Right lobe of liver (tissue), 6 donors: ENCODE data around the gene NME3. TPM values are rescaled to one million over a fixed set of nuclear protein-coding genes. Genes with fewer than 3 reads are reported as not detected.

ENCODE experiments used
- ATAC-seq, 4 donors: fragments of 200-7000 bp; cut with Tn5 transposase; one replicate each; pipeline ENCODE4 v1.9.1; 2020; ENCODE audit warnings: mild to moderate bottlenecking in 4 of 4, moderate library complexity in 4 of 4
- DNase-seq, 3 donors: peaks; one replicate each; pipeline ENCODE4 v3.0.0-alpha.2; 2020
- H3K27ac ChIP-seq, 3 donors: fragments of 200-600 bp; one replicate each; pipeline ENCODE4 v1.8.0; 2022
- H3K27me3 ChIP-seq, 2 donors: fragments of 200-600 bp; one replicate each; pipeline ENCODE4 v1.8.0; 2022
- H3K36me3 ChIP-seq, 4 donors: fragments of 200-600 bp; sonication (generic) in 1 of 4; one replicate each; pipeline versions ENCODE4 v1.5.1 to v1.8.0; 2017 to 2022; ENCODE audit warnings: control low read depth in 1 of 4
- H3K4me1 ChIP-seq, 4 donors: fragments of 200-600 bp; sonication (generic) in 1 of 4; one replicate each; pipeline versions ENCODE4 v1.5.1 to v1.8.0; 2017 to 2022; ENCODE audit warnings: control low read depth in 1 of 4
- H3K4me3 ChIP-seq, 3 donors: fragments of 200-600 bp; one replicate each; pipeline ENCODE4 v1.8.0; 2022
- H3K9me3 ChIP-seq, 4 donors: fragments of 200-600 bp; sonication (generic) in 1 of 4; one replicate each; pipeline versions ENCODE4 v1.5.1 to v1.8.0; 2017 to 2022; ENCODE audit warnings: control low read depth in 1 of 4
- CTCF ChIP-seq, 4 donors: fragments of 200-600 bp in 3 of 4; fragments of 450-650 bp in 1 of 4; IDR thresholded peaks; one replicate each; pipeline versions ENCODE4 v1.5.1 to v1.8.0; 2016 to 2022; ENCODE audit warnings: antibody characterized with exemption in 4 of 4, mild to moderate bottlenecking in 2 of 4
- POLR2A ChIP-seq: fragments of 450-650 bp; IDR thresholded peaks from one replicate; pipeline ENCODE4 v1.6.1; 2017; ENCODE audit warnings: antibody characterized with exemption, mild to moderate bottlenecking
- WGBS: methylation state at CpG from one replicate; pipeline ENCODE4 v1.1.6; 2018; ENCODE audit warnings: low coverage, low lambda C conversion rate; ENCODE audit not compliant: insufficient coverage; ENCODE audit errors: missing lambda C conversion rate; 5-methylcytosine and 5-hydroxymethylcytosine counted together
- intact Hi-C, 2 donors: fragments of 100-400 bp; cut with DNase I; formaldehyde crosslinking; loops; one replicate each; pipeline versions ENCODE4 v1.11.2 to v1.14.1; 2022
- total RNA-seq, 6 experiments: library from RNA; depleted of rRNA in 2 of 6; stranded (reverse); fragments of >200 nt in 2 of 6; fragmentation: NEBNext Ultra II Directional in 3 of 6; extraction: Animal tissue kit (Norgen Biotek cat#: 25700) in 3 of 6; gene quantifications; one replicate each; pipeline versions ENCODE4 v1.1.0 to v1.2.4, GENCODE V29; 2016 to 2023
- donor health status: DM: no; HTN: yes; CAD: no.
- donor health status: DM: no; HTN: no; CAD: no.
- donor health status: DM: no; HTN: no; CAD: no.
- donor health status: DM: no; HTN: yes; CAD: no.
- donor health status: DM: no; HTN: yes; CAD: no.

NME3 gene
- total RNA-seq, 6 experiments from 2014 or later: 17.9 to 36.1 (median 23.2) TPM

GRCh38 chr16:1810106-1810505 lies 38.8 kb upstream of the NME3 start:
- ATAC-seq: no peak
- Histone ChIP-seq H3K9me3 (no peaks in the 10 kb centered on the region), H3K27me3 (no peaks in the 10 kb centered on the region), H3K4me1 (peaks cover 0 to 5% (median 0%) of the 10 kb centered on the region in 4 donors), H3K4me3 (no peak overlapping the region), H3K27ac (no peak overlapping the region), H3K36me3 (peaks cover 0 to 46% (median 27%) of the 10 kb centered on the region in 4 donors)
- TF ChIP-seq POLR2A (no peak), CTCF (IDR thresholded peaks at IDR 0.05) (no peak)
- 80% methylated on average over 3 of the region's 16 CpGs for WGBS
- intact Hi-C loops: no loop called here
- DNase-seq: no peak

- H3K27ac ChIP-seq: no peak overlapping the region
- intact Hi-C loops: no loop called here
- no peak for TF ChIP-seq CTCF (IDR thresholded peaks at IDR 0.05)
- no peak for TF ChIP-seq POLR2A
Measured at GRCh38 chr16:1809281-1809801, 38.0 kb upstream of the NME3 start.

GRCh38 chr16:1808691-1809090 lies 37.3 kb upstream of the NME3 start:
- DNase-seq: no peak
- H3K27me3 ChIP-seq: no peaks in the 10 kb centered on the region

More at GRCh38 chr16:1809281-1809801, 38.0 kb upstream of the NME3 start:
- 96% methylated on average over 5 of the region's 28 CpGs for WGBS
- H3K27me3 ChIP-seq: no peaks in the 10 kb centered on the region
- peak in 1 of 4 donors; percentile 4 for ATAC-seq
- no peak for DNase-seq
- no peaks in the 10 kb centered on the region for H3K9me3 ChIP-seq
- peaks cover 0 to 5% (median 0%) of the 10 kb centered on the region in 4 donors for H3K4me1 ChIP-seq
- H3K36me3 ChIP-seq: peaks cover 0 to 43% (median 24%) of the 10 kb centered on the region in 4 donors
- no peak overlapping the region for H3K4me3 ChIP-seq

GRCh38 chr16:1807626-1808025 lies 36.3 kb upstream of the NME3 start:
- Histone ChIP-seq H3K4me3 (no peak overlapping the region), H3K9me3 (no peaks in the 10 kb centered on the region), H3K27ac (no peak overlapping the region), H3K36me3 (peaks cover 0 to 31% (median 22%) of the 10 kb centered on the region in 4 donors), H3K4me1 (no peaks in the 10 kb centered on the region), H3K27me3 (no peaks in the 10 kb centered on the region)
- intact Hi-C loops: no loop called here
- DNase-seq (no peak), ATAC-seq (no peak)
- 75% methylated on average over 4 of the region's 10 CpGs for WGBS
- TF ChIP-seq POLR2A (no peak), CTCF (IDR thresholded peaks at IDR 0.05) (no peak)

More at GRCh38 chr16:1808691-1809090, 37.3 kb upstream of the NME3 start:
- H3K27ac ChIP-seq: no peak overlapping the region
- no peak overlapping the region for H3K4me3 ChIP-seq
- peaks cover 0 to 5% (median 0%) of the 10 kb centered on the region in 4 donors for H3K4me1 ChIP-seq
- TF ChIP-seq POLR2A (no peak), CTCF (IDR thresholded peaks at IDR 0.05) (no peak)
- H3K9me3 ChIP-seq: no peaks in the 10 kb centered on the region
- peaks cover 0 to 39% (median 22%) of the 10 kb centered on the region in 4 donors for H3K36me3 ChIP-seq
- intact Hi-C loops: no loop called here
- no peak for ATAC-seq
- 89% methylated on average over 6 of the region's 18 CpGs for WGBS
